GM12872 (cell line): ENCODE measurements around the gene BTNL9.

ENCODE experiments used
- TF ChIP-seq, protein P1 (sequence below): IDR thresholded peaks from 3 replicates; pipeline ENCODE4 v1.5.1; 2011; ENCODE audit warnings: low read depth, mild to moderate bottlenecking, low read length, moderate library complexity; ENCODE audit not compliant: insufficient read depth

BTNL9 gene

DNA sequence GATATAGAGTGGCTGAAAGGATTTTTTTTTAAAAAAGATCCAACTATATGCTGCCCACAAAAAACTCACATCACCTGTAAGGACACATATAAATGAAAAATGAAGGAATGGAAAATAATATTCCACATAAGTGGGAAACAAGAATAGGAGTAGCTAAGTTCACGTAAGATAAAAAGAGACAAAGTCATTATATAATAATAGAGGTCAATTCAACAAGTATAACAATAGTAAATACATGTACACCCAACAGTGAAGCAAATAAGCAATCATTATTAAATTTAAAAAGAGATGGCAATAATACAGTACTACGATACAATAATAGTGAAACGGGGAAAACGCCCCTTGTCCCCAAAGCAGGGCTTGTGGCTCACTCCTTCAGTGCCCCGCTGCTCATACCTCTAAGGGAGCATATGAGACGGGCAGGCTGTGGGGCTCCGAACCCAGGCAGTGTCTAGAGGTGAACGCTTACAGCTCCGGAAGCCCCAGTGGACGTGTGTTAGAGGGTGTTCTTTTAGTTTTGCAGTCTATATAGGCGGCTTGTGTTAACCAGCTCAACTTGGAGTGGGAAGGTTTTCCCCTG, 12.5 kb upstream of the BTNL9 start:
- TF ChIP-seq, protein P1, sequence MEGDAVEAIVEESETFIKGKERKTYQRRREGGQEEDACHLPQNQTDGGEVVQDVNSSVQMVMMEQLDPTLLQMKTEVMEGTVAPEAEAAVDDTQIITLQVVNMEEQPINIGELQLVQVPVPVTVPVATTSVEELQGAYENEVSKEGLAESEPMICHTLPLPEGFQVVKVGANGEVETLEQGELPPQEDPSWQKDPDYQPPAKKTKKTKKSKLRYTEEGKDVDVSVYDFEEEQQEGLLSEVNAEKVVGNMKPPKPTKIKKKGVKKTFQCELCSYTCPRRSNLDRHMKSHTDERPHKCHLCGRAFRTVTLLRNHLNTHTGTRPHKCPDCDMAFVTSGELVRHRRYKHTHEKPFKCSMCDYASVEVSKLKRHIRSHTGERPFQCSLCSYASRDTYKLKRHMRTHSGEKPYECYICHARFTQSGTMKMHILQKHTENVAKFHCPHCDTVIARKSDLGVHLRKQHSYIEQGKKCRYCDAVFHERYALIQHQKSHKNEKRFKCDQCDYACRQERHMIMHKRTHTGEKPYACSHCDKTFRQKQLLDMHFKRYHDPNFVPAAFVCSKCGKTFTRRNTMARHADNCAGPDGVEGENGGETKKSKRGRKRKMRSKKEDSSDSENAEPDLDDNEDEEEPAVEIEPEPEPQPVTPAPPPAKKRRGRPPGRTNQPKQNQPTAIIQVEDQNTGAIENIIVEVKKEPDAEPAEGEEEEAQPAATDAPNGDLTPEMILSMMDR, result no peak

DNA sequence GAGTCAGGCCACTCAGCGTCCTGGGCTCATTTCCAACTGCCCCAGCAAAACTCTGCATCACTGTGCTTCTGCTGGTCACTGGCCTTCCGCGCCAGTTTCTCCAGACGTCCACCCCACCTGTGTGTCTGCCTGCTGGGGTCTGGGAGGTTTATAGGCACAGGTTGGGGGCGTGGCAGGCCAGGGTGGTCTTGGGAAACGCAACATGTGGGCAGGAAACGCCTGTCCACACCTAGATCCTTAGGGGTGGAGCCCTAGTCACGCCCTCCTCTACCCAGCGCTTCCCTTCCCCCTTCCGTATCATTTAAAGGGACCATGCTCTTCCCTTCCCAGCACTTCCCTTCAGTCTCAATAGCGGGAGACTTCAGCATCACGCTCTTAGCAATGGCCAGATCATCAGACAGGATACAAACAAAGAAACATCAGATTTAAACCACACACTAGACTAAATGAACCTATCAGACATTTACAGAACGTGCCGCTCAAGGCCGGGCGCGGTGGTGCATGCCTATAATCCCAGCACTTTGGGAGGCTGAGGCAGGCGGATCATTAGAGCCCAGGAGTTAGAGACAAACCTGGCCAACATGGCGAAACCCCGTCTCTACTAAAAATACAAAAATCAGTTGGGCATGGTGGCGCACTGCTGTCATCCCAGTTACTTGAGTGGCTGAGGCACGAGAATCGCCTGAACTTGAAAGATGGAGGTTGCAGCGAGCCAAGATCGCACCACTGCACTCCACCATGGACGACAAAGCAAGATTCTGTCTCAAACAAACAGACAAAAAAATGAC, 11.8 kb upstream of the BTNL9 start:
- TF ChIP-seq, protein P1, result no peak

DNA sequence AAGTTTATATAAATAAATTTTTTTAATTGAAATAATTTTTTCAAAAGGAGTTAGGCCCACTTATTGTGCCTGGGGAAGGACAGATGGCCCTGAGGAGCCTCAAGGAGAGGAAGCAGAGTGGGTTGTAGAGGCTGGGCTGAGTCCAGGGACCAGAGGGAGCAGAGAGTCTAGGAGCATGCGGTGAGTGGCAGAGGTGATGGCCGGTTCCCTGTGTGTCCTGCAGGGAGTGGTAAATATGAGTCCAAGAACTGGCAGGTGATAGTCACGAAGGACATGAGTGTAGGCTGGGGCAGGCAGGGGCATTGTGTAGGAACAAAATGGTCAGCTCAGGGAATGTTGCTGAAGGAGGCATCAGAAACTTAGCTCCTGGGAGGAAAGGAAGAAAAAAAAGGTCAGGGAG, 8.3 kb upstream of the BTNL9 start:
- TF ChIP-seq, protein P1, result no peak

DNA sequence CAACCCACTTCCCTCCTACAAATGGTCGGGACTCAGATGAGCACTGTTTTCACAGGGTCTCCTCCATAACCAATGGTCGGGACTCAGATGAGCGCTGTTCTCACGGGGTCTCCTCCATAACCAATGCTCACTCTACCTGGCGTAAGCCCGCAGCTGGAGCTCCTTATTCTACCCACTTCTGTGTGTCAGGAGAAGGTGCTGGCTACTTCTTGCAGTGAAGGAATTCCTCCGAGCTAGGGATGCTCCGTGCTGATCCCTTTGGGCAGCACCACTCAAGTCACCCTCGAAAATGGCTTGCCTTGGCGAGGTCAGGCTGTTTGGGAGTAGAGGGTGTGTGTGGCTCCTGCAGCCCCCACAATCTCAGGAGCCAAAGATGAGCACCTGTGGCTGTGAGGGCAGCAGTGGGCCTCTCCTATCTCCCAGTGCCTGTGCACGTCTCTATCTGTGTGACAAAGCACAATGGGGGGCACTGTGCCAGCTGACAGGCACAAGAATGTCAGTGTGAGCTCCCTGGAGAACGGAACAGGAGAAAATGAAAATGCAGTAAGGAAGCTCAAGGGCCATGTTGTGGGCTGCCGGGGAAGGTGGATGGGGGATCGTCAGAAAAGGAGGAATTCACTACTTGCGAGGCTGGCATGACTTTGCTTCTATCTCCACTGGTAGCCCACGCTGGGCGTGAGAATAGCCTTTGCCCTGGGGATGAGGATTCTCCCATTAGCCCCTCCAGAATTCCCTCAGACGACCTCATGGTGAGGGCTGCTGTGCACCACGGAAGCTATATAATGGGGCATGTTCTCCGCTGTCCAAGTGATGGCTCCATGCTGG, 3.9 kb upstream of the BTNL9 start:
- TF ChIP-seq, protein P1, result no peak

DNA sequence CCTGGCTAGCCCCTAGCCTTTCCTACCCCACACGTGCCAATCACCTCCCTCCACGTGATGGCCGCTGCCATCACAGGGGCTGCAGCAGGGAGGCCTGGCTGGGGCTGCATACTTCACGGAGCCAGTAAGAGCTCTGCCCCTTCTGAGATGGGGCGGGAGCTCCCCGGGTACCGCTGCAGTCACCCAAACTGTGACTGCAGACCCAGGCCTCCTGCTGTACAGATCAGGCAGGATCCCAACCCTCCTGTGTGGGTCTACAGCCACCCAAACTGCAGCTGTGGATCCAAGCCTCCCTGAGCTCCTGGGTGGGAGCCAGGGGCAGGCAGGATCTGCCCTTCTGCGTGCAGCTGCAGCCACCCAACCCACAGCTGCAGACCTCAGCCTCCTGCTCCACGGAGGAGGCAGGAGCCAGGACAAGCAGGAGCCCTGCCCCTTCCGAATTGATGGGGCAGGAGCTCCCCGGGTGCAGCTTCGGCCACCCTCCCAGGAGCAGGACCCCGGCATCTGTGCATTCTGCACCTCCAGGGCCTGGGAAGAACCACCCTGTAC, 3.2 kb upstream of the BTNL9 start:
- TF ChIP-seq, protein P1, result no peak

DNA sequence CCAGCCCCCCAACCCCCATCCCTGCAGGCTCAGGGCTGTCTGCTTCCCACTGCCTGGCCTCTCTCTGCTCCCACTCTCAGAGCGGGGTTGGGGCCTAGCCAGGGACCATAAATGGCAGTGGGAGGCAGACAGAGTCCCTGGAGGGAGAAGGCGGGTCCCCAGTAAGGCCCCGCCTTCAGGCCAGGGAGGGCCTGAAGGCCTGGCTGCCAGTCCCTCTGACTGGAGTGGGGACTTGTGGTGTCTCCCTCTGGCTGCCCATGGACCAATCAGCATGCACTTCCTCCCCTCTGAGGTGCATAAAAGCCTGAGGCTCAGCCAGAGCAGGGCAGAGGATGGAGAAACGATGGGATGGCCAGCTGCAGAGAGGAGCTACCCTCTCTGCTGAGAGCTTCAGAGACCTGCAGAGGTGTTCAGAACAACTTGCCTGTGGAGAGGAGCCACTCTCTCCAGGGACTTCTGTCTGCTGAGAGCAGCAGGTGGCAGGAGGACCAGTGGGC, 2.7 kb upstream of the BTNL9 start:
- TF ChIP-seq, protein P1, result no peak

DNA sequence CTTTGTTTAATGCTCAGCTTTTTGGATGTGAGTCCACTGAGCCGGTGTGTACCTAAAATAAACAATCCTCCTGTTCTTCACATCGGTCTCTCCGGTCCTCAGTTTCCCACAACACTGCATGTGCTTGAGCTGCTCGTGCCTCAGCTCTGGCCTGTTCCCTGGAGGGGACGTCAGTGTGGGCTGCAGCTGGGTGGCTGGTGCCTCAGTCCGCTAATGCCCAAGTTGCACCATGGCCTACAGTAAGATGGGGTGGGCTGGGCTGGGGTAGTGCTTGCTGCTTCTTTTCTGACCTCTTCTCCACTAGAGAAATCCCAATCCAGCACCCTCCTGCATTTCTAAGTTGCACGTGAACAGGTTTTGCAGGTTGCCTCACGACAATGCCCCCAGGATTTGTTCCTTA, 595 bp upstream of the BTNL9 start:
- TF ChIP-seq, protein P1, result no peak
